Naive thymus-derived CD8-positive, alpha-beta T cell (primary cell): ENCODE measurements around the gene LSM6. TPM values are rescaled to one million over a fixed set of nuclear protein-coding genes. Genes with fewer than 3 reads are reported as not detected.

Experiments
- ATAC-seq, 2 donors: fragments of 150-1000 bp; cut with Tn5 transposase in 1 of 2; sonication (Bioruptor Pico), chemical (Tn5 transposase) in 1 of 2; 1 replicate in 1 of 2; 2 replicates in 1 of 2; pipeline ENCODE4 v1.10.0; 2021; ENCODE audit warnings: mild to moderate bottlenecking in 2 of 2, moderate library complexity in 2 of 2
- POLR2A ChIA-PET: fragments of 350-600 bp; sonication (Branson Sonifier 250); formaldehyde crosslinking; loops from one replicate; lab custom pipeline; 2021; ENCODE audit warnings: antibody characterized with exemption; lab: Charles Lee
- DNase-seq, 10 donors: peaks; one replicate each; pipeline versions ENCODE4 v3.0.0 to v3.0.0-alpha.2; 2020 to 2022
- H3K27ac Mint-ChIP-seq, 10 donors: one replicate each; pipeline ENCODE4 v1.8.0; 2020 to 2022; ENCODE audit warnings: mild to moderate bottlenecking in 10 of 10, mixed read lengths in 10 of 10, moderate library complexity in 4 of 10, inconsistent platforms in 1 of 10
- H3K27me3 Mint-ChIP-seq, 5 donors: one replicate each; pipeline ENCODE4 v1.8.0; 2021 to 2022; ENCODE audit warnings: mixed read lengths in 5 of 5
- H3K36me3 Mint-ChIP-seq, 3 donors: one replicate each; pipeline ENCODE4 v1.8.0; 2020 to 2022; ENCODE audit warnings: mixed read lengths in 3 of 3, mild to moderate bottlenecking in 2 of 3, inconsistent platforms in 1 of 3
- H3K4me1 Mint-ChIP-seq, 4 donors: one replicate each; pipeline ENCODE4 v1.8.0; 2021 to 2022; ENCODE audit warnings: mixed read lengths in 4 of 4
- H3K4me3 Mint-ChIP-seq, 10 donors: one replicate each; pipeline ENCODE4 v1.8.0; 2020 to 2022; ENCODE audit warnings: mild to moderate bottlenecking in 10 of 10, mixed read lengths in 10 of 10, moderate library complexity in 6 of 10, inconsistent platforms in 1 of 10
- H3K9me3 Mint-ChIP-seq, 9 donors: one replicate each; pipeline ENCODE4 v1.8.0; 2020 to 2022; ENCODE audit warnings: mixed read lengths in 9 of 9, mild to moderate bottlenecking in 3 of 9, inconsistent platforms in 1 of 9, moderate library complexity in 1 of 9
- polyA plus RNA-seq, 3 donors: library from polyadenylated mRNA; unstranded; fragments of 300-500 nt; fragmentation: Illumina TruSeq; gene quantifications; one replicate each; pipeline ENCODE4 v1.2.3, GENCODE V29; 2021
- total RNA-seq, 8 experiments: library from RNA in 2 of 8; stranded (reverse) in 2 of 8; gene quantifications; one replicate each; pipeline ENCODE4 v1.2.3 and lab custom pipeline; 2021 to 2026

LSM6 gene
- total and polyA plus RNA-seq, 5 experiments from 2014 or later: 50.7 to 70.7 (median 62.4) TPM

DNA sequence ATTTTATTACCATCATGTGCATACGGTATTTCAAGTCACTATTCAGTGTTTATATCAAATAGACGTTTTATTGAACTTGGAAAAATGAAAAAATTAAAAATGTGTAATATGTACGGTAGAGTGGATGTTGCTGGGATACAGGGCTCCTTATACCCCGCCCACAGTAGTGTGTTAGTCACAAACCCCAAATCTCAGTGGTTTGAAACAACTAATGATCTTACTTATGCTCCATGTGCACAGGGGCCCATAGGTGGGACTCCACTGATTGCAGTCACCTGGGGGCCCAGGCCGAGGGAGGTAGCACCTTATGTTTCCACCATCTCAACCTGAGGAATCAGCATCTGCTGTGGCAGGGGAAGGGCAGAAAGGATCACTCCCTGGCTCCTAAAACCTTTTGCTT, 18.1 kb downstream of the LSM6 start:
- Mint-ChIP-seq H3K27me3 (no peaks in the 10 kb centered on the region), H3K9me3 (no peaks in the 10 kb centered on the region), H3K27ac (peak overlapping the region in 1 of 10 donors; percentile 5), H3K4me3 (no peak overlapping the region), H3K36me3 (peaks cover 0 to 36% (median 5%) of the 10 kb centered on the region in 3 donors), H3K4me1 (peaks cover 0 to 6% (median 1%) of the 10 kb centered on the region in 4 donors)
- POLR2A ChIA-PET: interaction anchor here (0.6 kb wide), 1 partner anchor 876 kb away, joined by 7 read pairs; no protein-coding TSS in a partner anchor
- DNase-seq (no peak), ATAC-seq (no peak)

- no peaks in the 10 kb centered on the region for H3K9me3 Mint-ChIP-seq
- H3K27me3 Mint-ChIP-seq: no peaks in the 10 kb centered on the region
- peaks cover 0 to 6% (median 1%) of the 10 kb centered on the region in 4 donors for H3K4me1 Mint-ChIP-seq
These were observed 18.7 kb downstream of the LSM6 start for GRCh38 chr4:146194212-146194611.

GRCh38 chr4:146202665-146203064, 27.1 kb downstream of the LSM6 start:
- no peak for ATAC-seq
- H3K36me3 Mint-ChIP-seq: peaks cover 18 to 41% (median 24%) of the 10 kb centered on the region in 3 donors
- H3K27ac Mint-ChIP-seq: no peak overlapping the region
- DNase-seq: no peak
- POLR2A ChIA-PET: no interaction called here
- H3K9me3 Mint-ChIP-seq: peaks cover 0 to 5% (median 0%) of the 10 kb centered on the region in 9 donors
- H3K27me3 Mint-ChIP-seq: peaks cover 0 to 3% (median 0%) of the 10 kb centered on the region in 5 donors
- no peak overlapping the region for H3K4me3 Mint-ChIP-seq
- H3K4me1 Mint-ChIP-seq: peaks cover 0 to under 1% (median 0%) of the 10 kb centered on the region in 4 donors

More at GRCh38 chr4:146194212-146194611, 18.7 kb downstream of the LSM6 start:
- ATAC-seq (no peak), DNase-seq (no peak)
- POLR2A ChIA-PET: no interaction called here
- Mint-ChIP-seq H3K27ac (peak overlapping the region in 1 of 10 donors; percentile 24), H3K36me3 (peaks cover 0 to 30% (median 5%) of the 10 kb centered on the region in 3 donors), H3K4me3 (no peak overlapping the region)

GRCh38 chr4:146207410-146207809, 31.9 kb downstream of the LSM6 start:
- POLR2A ChIA-PET: no interaction called here
- Mint-ChIP-seq H3K4me1 (no peaks in the 10 kb centered on the region), H3K27me3 (peaks cover 0 to 10% (median 0%) of the 10 kb centered on the region in 5 donors), H3K4me3 (no peak overlapping the region), H3K9me3 (peaks cover 0 to 5% (median 0%) of the 10 kb centered on the region in 9 donors), H3K27ac (no peak overlapping the region), H3K36me3 (peaks cover 16 to 26% (median 18%) of the 10 kb centered on the region in 3 donors)
- DNase-seq (no peak), ATAC-seq (no peak)

- Mint-ChIP-seq H3K27me3 (peaks cover 0 to 20% (median 4%) of the 10 kb centered on the region in 5 donors), H3K4me1 (no peaks in the 10 kb centered on the region)
These were observed 35.4 kb downstream of the LSM6 start for GRCh38 chr4:146210890-146211289.

DNA sequence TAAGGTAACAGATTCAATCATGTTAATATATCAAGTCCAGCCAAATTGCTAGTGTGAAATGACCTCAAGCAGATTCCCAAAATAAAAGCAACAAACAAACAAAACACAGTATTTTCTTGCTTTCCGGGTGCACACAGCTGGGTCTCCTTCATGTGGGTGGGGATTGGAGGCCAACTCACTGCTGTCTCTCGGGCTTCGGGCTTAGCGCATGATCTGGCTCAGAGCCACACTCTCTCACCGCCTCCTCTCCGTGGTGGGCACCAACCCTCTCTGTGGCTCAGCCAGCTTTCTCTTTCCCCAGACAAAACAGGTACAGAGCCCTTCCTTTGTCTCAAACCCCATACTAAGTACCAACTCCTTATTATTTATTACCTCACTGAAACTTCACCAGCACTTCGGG, 35.9 kb downstream of the LSM6 start:
- POLR2A ChIA-PET: no interaction called here
- Mint-ChIP-seq H3K9me3 (no peaks in the 10 kb centered on the region), H3K4me3 (no peak overlapping the region), H3K36me3 (peaks cover 0 to 3% (median 0%) of the 10 kb centered on the region in 3 donors), H3K4me1 (no peaks in the 10 kb centered on the region), H3K27me3 (peaks cover 0 to 20% (median 4%) of the 10 kb centered on the region in 5 donors), H3K27ac (no peak overlapping the region)
- DNase-seq (no peak), ATAC-seq (no peak)

More at GRCh38 chr4:146210890-146211289, 35.4 kb downstream of the LSM6 start:
- no peaks in the 10 kb centered on the region for H3K9me3 Mint-ChIP-seq
- DNase-seq: no peak
- ATAC-seq: no peak
- H3K4me3 Mint-ChIP-seq: no peak overlapping the region
- H3K27ac Mint-ChIP-seq: no peak overlapping the region
- POLR2A ChIA-PET: no interaction called here
- H3K36me3 Mint-ChIP-seq: peaks cover 0 to 3% (median 0%) of the 10 kb centered on the region in 3 donors

DNA sequence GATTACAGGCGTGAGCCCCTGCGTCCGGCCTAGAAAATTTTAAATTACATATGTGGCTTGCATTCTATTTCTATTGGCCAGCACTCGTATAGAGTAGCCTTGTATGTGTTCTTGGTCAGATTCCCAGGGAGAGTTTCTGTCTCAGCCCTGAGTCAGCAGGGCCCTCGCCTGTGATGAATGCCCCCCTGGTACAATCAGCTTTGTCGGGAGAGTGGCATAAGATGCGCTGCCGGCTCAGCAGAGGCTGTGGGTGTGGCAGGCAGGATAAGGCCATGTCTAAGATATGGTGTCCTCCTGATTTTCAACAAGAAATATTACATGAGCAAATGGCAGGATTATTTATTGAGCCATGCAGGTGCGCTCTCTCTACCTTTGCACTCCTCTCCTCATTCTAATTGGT, 37.3 kb downstream of the LSM6 start:
- POLR2A ChIA-PET: no interaction called here
- Mint-ChIP-seq H3K4me1 (no peaks in the 10 kb centered on the region), H3K4me3 (no peak overlapping the region), H3K36me3 (peaks cover 0 to 3% (median 0%) of the 10 kb centered on the region in 3 donors), H3K27me3 (peaks cover 0 to 16% (median 4%) of the 10 kb centered on the region in 5 donors), H3K9me3 (no peaks in the 10 kb centered on the region), H3K27ac (no peak overlapping the region)
- no peak for DNase-seq
- ATAC-seq: no peak

GRCh38 chr4:146214238-146214637, 38.7 kb downstream of the LSM6 start, which contains the start of gene REELD1:
TSS of gene REELD1 (plus strand) at chr4:146214538. CDS start at chr4:146216953, 2,415 bp downstream.
- DNase-seq (no peak), ATAC-seq (no peak)
- Mint-ChIP-seq H3K27ac (no peak within 1 kb of the TSS), H3K4me1 (no peaks in the 10 kb centered on the region), H3K27me3 (peaks cover 0 to 16% (median 4%) of the 10 kb centered on the region in 5 donors), H3K36me3 (peaks cover 0 to 3% (median 0%) of the 10 kb centered on the region in 3 donors), H3K9me3 (no peaks in the 10 kb centered on the region), H3K4me3 (no peak within 1 kb of the TSS)
- POLR2A ChIA-PET: no interaction called here

DNA sequence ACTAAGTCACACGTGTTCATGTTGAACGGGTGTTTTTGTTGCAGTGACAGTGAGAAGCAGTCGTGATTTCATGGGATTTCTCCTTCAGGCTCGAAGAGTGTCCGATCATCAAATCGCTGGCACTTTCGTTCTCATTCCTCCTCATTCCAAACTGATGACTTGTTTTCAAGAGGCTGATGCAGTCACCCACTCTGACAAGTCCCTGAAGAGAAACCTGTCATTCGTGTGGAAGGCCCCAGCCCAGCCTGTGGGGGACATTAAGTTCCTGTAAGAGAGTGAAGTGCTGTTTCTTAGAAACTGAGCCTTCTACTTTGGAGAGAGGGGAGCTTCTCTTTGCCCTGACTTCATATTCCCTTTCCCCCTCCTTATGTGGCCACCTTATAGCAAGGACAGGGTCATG, 46.8 kb downstream of the LSM6 start:
- Mint-ChIP-seq H3K9me3 (no peaks in the 10 kb centered on the region), H3K27me3 (no peaks in the 10 kb centered on the region), H3K36me3 (no peaks in the 10 kb centered on the region), H3K4me1 (no peaks in the 10 kb centered on the region), H3K27ac (no peak overlapping the region), H3K4me3 (no peak overlapping the region)
- no peak for ATAC-seq
- POLR2A ChIA-PET: no interaction called here
- no peak for DNase-seq

- H3K9me3 Mint-ChIP-seq: no peaks in the 10 kb centered on the region
- H3K36me3 Mint-ChIP-seq: no peaks in the 10 kb centered on the region
- H3K4me3 Mint-ChIP-seq: no peak overlapping the region
- ATAC-seq: no peak
- H3K4me1 Mint-ChIP-seq: no peaks in the 10 kb centered on the region
- POLR2A ChIA-PET: no interaction called here
- H3K27me3 Mint-ChIP-seq: no peaks in the 10 kb centered on the region
- H3K27ac Mint-ChIP-seq: no peak overlapping the region
- DNase-seq: no peak
These were observed 48.9 kb downstream of the LSM6 start for GRCh38 chr4:146224326-146224966.

DNA sequence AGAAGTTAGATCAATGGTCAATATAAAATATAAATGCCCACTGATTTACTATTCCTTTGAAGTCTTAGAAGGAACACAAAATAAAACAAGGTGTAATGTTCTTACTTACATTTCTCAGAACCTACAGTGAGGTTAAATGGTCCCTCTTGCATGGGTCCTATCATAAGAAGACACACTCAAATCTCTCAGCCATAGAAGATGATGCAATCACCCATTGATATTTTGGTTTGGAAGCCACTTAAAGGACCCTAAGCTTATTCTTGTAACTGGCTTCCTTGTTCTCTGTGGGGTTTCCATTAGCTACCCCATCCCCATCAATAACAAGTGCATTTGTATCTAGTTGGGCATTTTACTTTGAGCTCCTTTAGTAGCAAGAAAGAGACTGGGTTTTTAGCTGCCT, 53.9 kb downstream of the LSM6 start:
- no peak overlapping the region for H3K27ac Mint-ChIP-seq
- no peak overlapping the region for H3K4me3 Mint-ChIP-seq
- POLR2A ChIA-PET: no interaction called here
- no peaks in the 10 kb centered on the region for H3K4me1 Mint-ChIP-seq
- no peak for DNase-seq
- no peak for ATAC-seq
- H3K36me3 Mint-ChIP-seq: peaks cover 0 to 2% (median 0%) of the 10 kb centered on the region in 3 donors
- H3K27me3 Mint-ChIP-seq: peaks cover 0 to under 1% (median 0%) of the 10 kb centered on the region in 5 donors
- peaks cover 0 to 8% (median 2%) of the 10 kb centered on the region in 9 donors for H3K9me3 Mint-ChIP-seq

- Mint-ChIP-seq H3K27me3 (peaks cover 0 to 21% (median 5%) of the 10 kb centered on the region in 5 donors), H3K9me3 (peaks cover 0 to 8% (median 2%) of the 10 kb centered on the region in 9 donors), H3K4me1 (no peaks in the 10 kb centered on the region), H3K4me3 (no peak overlapping the region), H3K27ac (no peak overlapping the region), H3K36me3 (peaks cover 0 to 2% (median 0%) of the 10 kb centered on the region in 3 donors)
- ATAC-seq (no peak), DNase-seq (no peak)
- POLR2A ChIA-PET: no interaction called here
These were observed 56.7 kb downstream of the LSM6 start for GRCh38 chr4:146232131-146232722.

DNA sequence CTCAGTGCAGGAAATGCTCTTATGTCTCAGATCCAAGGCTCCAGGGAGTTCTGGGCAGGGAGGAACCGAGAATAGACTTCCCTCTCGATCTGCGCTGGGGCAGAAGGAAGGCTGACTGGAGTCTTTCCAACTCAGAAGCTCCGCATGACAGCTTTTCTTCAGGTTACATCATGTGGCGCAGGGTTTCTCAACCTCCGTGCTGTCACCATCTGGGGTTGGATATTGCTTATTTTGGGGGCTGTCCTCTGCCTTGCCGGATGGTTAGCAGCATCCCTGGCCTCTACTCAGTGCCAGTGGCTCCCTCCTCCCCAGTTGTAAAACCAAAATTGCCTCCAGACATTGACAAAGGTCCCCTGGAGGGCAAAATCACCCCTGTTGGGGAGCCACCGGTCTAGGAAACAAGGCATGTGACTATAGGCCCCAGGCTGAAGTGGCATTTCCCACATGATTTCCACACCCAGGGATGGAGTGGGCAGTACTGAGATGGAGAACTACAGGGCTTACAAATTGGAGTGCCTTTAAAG, 60.2 kb downstream of the LSM6 start:
- DNase-seq: no peak
- Mint-ChIP-seq H3K36me3 (no peaks in the 10 kb centered on the region), H3K27ac (no peak overlapping the region), H3K9me3 (peaks cover 0 to 8% (median 2%) of the 10 kb centered on the region in 9 donors), H3K27me3 (peaks cover 0 to 24% (median 9%) of the 10 kb centered on the region in 5 donors), H3K4me1 (no peaks in the 10 kb centered on the region), H3K4me3 (no peak overlapping the region)
- POLR2A ChIA-PET: interaction anchor here (0.6 kb wide), 1 partner anchor 98 kb away, joined by 4 read pairs; no protein-coding TSS in a partner anchor
- no peak for ATAC-seq
